AG09309 (cell line): ENCODE data around the gene TAT.
A peak's percentile ranks its signal among the peaks of the same experiment; 100 is the strongest.

ENCODE experiments used
- DNase-seq: peaks from one replicate; pipeline ENCODE4 v3.0.0-alpha.2; 2010; ENCODE audit warnings: low read depth
- H3K4me3 ChIP-seq: 2 replicates; pipeline ENCODE4 v1.5.1; 2011; ENCODE audit warnings: mild to moderate bottlenecking, low read depth, low read length, moderate library complexity; ENCODE audit not compliant: control insufficient read depth
- TF ChIP-seq, protein P1 (sequence below): IDR thresholded peaks from 2 replicates; pipeline ENCODE4 v1.5.1; 2011; ENCODE audit warnings: mild to moderate bottlenecking, low read depth, low read length, inconsistent platforms; ENCODE audit not compliant: insufficient read depth, control insufficient read depth; ENCODE audit errors: missing control alignments

The TAT gene

DNA sequence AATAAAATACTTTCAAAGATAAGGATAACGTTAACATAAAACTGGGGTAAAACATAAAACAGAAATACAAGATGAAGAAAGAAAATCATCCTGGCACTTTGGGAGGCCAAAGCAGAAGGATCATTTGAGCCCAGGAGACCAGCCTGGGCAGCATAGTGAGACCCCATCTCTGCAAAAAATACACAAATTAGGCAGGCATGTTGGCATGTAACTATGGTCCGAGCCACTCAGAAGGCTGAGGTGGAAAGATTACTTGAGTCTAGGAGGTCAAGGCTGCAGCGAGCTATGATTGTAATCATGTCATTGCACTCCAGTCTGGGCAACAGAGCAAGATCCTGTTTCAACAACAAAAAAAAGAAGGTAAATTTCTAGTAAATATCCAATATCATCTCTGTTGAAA is 19.6 kb downstream of the TAT start:
- no peak for DNase-seq
- TF ChIP-seq, protein P1, sequence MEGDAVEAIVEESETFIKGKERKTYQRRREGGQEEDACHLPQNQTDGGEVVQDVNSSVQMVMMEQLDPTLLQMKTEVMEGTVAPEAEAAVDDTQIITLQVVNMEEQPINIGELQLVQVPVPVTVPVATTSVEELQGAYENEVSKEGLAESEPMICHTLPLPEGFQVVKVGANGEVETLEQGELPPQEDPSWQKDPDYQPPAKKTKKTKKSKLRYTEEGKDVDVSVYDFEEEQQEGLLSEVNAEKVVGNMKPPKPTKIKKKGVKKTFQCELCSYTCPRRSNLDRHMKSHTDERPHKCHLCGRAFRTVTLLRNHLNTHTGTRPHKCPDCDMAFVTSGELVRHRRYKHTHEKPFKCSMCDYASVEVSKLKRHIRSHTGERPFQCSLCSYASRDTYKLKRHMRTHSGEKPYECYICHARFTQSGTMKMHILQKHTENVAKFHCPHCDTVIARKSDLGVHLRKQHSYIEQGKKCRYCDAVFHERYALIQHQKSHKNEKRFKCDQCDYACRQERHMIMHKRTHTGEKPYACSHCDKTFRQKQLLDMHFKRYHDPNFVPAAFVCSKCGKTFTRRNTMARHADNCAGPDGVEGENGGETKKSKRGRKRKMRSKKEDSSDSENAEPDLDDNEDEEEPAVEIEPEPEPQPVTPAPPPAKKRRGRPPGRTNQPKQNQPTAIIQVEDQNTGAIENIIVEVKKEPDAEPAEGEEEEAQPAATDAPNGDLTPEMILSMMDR, result no peak
- H3K4me3 ChIP-seq, result no peak overlapping the region

DNA sequence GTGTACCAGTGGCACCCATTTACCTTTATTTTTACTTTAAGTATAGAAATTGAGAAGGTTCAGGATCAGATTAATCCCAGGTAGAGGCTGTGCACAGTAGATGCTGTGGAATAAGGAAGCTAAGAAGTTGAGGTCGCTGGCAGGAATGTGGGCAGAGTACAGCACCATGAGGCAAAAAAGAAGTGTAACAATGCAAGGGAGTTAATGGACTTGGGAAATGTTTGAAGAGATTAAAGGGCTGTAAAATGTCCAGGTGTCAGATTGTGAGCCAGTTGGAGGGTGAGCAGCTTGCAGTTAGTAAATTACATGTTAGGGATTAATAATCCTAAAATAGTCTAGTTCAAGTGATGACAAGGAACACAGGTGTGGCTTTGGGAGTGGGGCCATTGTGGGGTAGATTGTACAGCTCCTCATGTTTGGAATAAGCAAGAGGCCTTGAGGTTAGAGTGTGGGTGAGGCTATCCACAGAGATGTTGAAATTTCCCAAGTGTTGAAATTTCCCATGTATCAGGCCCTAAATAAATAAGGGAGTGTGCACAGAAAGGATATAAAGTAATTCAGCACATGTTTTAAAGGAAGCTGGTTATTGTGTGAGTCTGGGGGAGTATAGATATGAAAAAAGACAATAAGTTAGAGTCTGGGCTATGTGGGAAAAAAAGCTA is 21.5 kb downstream of the TAT start:
- DNase-seq, result no peak
- TF ChIP-seq, protein P1, result no peak
- H3K4me3 ChIP-seq, result no peak overlapping the region

DNA sequence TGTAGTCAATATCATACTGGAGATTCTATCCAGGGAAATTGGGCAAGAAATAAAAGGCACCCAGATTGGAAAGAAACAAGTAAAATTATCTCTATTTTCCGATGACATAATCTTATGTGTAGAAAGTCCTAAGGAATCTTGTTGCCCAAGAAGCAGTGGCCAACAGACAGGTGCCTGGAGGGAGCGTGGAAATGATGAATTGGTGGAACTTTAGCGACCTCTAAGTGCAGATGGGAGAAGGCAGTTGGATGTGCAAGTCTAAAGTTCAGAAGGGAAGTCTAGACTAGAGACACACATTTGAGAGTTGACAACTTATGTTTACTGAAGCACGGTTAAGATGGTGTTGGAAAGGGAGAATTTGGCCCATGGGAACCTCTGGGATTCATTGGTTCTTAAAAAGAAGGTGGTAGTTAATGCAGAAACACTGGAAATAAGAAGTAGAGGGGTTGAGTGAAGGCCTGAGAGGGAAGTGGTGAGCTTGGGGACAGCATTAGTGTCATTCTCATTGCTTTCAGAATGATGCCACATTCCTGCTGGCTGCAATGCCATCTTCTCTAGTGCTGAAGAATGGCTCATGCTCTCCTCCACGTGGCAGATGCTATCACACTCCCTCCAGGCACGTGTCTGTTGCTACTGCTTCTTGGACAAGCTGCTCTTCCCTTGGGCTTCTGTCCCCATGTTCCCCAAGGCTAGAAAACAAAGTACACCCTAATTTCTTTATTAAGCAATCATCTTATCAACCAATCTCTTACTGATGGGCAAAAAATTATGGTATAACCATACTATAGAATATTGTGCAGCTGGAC is 24.0 kb downstream of the TAT start:
- TF ChIP-seq, protein P1, result no peak
- DNase-seq, result no peak
- H3K4me3 ChIP-seq, result no peak overlapping the region

DNA sequence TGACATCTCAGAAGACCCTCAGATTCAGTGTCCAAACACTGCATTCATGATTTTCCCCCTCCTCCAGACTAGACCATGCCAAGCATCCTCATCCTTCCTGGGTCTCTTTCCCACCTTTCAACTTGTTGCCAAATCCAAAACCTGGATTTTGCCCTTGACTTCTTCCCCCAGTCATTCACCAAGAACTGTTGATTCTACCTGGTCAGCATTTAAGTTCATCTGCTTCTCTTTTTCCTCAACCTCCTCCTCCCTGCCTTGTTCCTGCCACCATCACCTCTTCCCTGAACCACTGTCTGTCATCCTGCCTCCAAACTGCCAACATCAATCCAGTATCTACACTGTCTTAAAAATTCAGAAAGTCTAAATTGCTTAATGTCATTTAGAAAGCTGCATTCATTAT is 29.7 kb downstream of the TAT start:
- DNase-seq, result no peak
- TF ChIP-seq, protein P1, result no peak

DNA sequence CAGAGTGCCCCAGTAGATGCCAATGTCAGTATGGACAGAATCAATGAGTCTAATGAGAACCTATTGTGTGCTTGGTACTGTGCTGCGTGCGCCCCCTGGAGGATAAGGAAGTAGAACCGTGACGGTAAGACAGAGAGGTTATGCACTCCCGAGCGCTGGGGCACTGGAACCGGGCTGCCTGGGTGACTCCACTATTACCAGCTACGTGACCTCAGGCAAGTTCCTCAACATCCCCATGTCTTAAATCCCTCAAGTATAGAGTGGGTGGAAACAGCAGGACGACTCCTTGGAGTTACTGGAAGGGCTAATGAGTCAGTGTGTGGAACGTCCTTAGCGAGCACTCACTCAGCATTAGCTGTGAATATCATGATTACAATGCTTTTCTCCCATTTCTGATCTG is 34.5 kb downstream of the TAT start:
- DNase-seq, result no peak
- no peak overlapping the region for H3K4me3 ChIP-seq
- TF ChIP-seq, protein P1, result peak; percentile 58

More for the DNA sequence above, 29.7 kb downstream of the TAT start:
- no peak overlapping the region for H3K4me3 ChIP-seq

DNA sequence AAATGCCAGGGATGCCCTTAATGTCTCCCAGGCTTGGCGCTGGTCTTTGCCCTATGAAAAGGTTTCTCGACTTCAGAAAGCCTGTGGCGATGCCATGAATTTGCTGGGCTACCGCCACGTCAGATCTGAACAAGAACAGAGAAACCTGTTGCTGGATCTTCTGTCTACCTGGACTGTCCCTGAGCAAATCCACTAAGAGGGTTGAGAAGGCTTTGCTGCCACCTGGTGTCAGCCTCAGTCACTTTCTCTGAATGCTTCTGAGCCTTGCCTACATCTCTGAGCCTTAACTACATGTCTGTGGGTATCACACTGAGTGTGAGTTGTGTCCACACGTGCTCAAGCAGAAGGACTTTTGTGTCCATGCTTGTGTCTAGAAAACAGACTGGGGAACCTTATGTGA is 39.2 kb downstream of the TAT start:
- peak; percentile 4 for DNase-seq
- H3K4me3 ChIP-seq, result no peak overlapping the region
- TF ChIP-seq, protein P1, result peak; percentile 73
